ENCODE measurements around the gene SIL1. TPM values are rescaled to one million over a fixed set of nuclear protein-coding genes. Genes with fewer than 3 reads are reported as not detected.
A peak's percentile ranks its signal among the peaks of the same experiment; 100 is the strongest.

Gene SIL1
- total RNA-seq, 1 donor from 2014 or later: 39.3 TPM

DNA sequence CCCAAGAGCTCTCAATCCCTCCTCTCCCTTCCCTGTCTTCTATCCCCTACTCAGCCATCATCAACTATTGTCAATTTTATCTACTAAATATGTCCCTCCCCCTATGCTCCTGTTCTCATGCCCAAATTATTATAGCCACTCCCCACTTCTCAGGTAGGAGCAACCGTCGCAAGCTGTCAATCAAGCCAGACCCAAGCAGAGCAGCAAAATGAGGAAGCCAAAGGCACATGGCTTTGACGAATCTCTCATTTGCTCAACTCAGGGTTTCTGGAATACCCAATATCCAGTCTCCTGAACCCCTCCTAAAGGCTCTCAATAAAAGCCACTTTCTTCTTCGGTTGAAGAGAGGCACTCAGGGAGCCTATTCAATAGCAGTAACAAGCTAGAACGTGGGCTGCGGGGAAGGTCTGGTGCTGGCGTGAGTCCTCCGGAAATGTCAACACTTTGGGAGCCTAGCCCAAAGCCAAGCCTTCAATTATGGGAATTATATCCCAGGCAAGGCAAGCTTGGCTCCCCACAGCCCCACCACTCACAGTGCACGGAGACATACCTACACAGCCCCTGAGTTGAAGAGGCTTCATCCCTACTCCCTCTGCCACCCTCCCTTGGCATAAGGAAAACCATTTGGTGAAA is 47.7 kb downstream of the SIL1 start:
- Histone ChIP-seq H3K27me3 (ENCODE audit: low read depth) (no peaks in the 10 kb centered on the region), H3K9me3 (replicated peaks) (no peaks in the 10 kb centered on the region), H3K4me1 (peaks cover 53% of the 10 kb centered on the region), H3K36me3 (no peaks in the 10 kb centered on the region), H3K4me3 (no peak overlapping the region), H3K27ac (replicated peaks) (peak overlapping the region; percentile 68)
- no peak for DNase-seq
- intact Hi-C loops (cut with micrococcal nuclease): no loop called here
- TF ChIP-seq, protein P1, sequence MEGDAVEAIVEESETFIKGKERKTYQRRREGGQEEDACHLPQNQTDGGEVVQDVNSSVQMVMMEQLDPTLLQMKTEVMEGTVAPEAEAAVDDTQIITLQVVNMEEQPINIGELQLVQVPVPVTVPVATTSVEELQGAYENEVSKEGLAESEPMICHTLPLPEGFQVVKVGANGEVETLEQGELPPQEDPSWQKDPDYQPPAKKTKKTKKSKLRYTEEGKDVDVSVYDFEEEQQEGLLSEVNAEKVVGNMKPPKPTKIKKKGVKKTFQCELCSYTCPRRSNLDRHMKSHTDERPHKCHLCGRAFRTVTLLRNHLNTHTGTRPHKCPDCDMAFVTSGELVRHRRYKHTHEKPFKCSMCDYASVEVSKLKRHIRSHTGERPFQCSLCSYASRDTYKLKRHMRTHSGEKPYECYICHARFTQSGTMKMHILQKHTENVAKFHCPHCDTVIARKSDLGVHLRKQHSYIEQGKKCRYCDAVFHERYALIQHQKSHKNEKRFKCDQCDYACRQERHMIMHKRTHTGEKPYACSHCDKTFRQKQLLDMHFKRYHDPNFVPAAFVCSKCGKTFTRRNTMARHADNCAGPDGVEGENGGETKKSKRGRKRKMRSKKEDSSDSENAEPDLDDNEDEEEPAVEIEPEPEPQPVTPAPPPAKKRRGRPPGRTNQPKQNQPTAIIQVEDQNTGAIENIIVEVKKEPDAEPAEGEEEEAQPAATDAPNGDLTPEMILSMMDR (IDR thresholded peaks at IDR 0.05; ENCODE audit: borderline replicate concordance): no peak

DNA sequence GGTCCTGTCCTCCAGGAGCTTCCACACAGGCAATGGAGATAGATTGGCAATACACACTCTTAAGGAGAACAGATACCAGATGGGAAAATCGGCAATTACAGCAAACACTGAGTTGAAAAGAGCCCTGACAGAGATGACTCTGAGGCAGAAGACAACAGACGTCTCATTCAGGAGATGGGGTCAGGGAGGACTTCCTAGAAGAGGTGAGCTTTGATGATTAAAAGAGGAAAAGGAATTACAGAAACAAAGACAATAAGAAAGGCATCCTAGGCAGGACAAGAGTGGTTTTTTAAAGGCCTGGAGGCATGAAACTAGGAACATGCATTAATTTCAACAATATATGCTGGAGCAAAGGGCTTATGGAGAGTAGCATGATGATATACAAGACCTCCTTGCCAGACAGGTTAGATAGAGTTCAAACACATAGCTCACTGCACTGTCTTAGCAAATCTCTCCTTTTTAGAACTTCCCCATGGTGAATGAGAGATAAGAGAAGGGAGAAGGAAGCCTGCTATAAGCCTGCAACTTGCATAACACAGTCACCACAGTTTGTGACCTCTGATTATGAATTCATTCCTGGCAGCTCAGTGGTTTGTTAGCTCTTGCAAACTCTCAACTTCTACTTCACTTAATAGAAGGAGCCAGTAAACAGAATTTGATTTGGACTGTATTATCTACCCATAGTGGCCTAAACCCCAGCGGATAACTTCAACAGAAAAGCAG is 48.5 kb downstream of the SIL1 start:
- no peaks in the 10 kb centered on the region for H3K9me3 ChIP-seq (replicated peaks)
- no peaks in the 10 kb centered on the region for H3K27me3 ChIP-seq (ENCODE audit: low read depth)
- no peak for DNase-seq
- H3K36me3 ChIP-seq: no peaks in the 10 kb centered on the region
- intact Hi-C loops (cut with micrococcal nuclease): no loop called here
- H3K4me1 ChIP-seq: peaks cover 53% of the 10 kb centered on the region
- TF ChIP-seq, protein P1 (IDR thresholded peaks at IDR 0.05; ENCODE audit: borderline replicate concordance): no peak
- no peak overlapping the region for H3K4me3 ChIP-seq
- peak overlapping the region; percentile 68 for H3K27ac ChIP-seq (replicated peaks)

DNA sequence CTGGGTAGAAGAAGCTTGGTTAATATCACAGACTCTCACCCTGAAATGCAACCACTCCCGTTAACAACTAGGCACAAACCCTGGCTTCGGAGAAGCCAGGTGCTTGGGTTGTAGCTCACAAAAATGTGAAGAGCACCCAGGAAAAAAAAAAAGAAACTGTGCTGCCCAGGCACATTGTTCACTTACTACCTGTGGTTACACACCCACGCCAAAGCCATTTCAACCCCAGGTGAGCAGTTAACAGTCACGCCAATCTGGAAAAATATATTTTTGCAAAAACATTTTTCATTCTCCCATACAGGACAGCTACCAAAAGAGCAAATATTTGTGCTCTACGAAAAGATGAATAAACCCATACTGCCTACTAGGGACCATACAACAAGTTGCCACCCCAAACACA is 49.2 kb downstream of the SIL1 start:
- H3K4me1 ChIP-seq: peaks cover 53% of the 10 kb centered on the region
- intact Hi-C loops (cut with micrococcal nuclease): no loop called here
- no peaks in the 10 kb centered on the region for H3K9me3 ChIP-seq (replicated peaks)
- no peak for DNase-seq
- TF ChIP-seq, protein P1 (IDR thresholded peaks at IDR 0.05; ENCODE audit: borderline replicate concordance): no peak
- H3K27ac ChIP-seq (replicated peaks): peak overlapping the region; percentile 68
- H3K36me3 ChIP-seq: no peaks in the 10 kb centered on the region
- H3K27me3 ChIP-seq (ENCODE audit: low read depth): no peaks in the 10 kb centered on the region
- H3K4me3 ChIP-seq: no peak overlapping the region

DNA sequence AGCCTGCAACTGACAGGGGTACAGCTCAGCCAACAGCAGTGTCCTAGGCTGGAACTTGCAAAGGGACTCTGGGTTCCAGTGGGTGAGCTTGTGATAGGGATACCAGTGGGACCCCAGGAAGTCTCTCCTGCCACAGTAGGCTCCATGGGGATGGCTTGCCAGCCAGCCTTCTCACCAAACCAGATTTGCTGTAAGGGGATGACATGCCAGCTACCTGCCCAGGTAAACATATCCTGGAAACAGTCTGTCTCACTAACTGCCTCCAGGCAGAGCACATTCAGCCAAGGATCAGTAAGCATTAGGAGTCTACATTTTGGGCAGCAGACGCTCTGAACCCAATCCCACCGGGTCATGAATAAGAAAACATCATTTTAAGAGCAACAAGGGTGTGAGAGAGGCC is 49.9 kb downstream of the SIL1 start:
- Histone ChIP-seq H3K4me3 (no peak overlapping the region), H3K4me1 (peaks cover 53% of the 10 kb centered on the region), H3K36me3 (no peaks in the 10 kb centered on the region), H3K9me3 (replicated peaks) (no peaks in the 10 kb centered on the region), H3K27me3 (ENCODE audit: low read depth) (no peaks in the 10 kb centered on the region), H3K27ac (replicated peaks) (peak overlapping the region; percentile 61)
- intact Hi-C loops (cut with micrococcal nuclease): no loop called here
- TF ChIP-seq, protein P1 (IDR thresholded peaks at IDR 0.05; ENCODE audit: borderline replicate concordance): no peak
- no peak for DNase-seq

DNA sequence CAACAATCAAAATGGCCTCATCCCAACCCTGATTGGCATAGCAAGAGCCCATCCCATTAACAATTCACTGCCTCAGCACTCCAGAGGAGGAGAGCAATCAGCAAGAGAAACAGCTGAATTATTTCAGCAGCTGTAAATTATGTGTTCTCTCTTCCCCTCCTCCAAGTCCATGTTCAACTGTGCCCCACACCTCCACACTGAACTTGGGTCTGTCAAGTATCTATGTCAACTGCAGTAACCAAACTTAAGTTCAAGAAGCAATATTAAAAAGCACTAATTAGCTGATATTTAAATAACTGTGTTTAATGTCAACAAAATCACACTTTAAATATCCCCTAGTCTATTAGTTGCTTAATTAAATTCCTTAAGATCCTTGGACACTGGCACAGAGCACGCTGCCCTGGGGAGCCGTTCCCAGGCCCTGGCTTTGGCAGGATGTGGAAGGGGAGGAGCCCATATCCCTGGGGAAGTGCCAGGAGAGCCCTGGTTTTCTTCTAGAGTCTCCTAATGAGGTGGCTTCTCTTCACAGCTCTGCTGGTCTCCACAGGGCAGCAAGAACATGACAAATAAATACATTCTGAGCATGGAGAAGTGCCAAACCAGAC is 50.6 kb downstream of the SIL1 start:
- no peak overlapping the region for H3K4me3 ChIP-seq
- TF ChIP-seq, protein P1 (IDR thresholded peaks at IDR 0.05; ENCODE audit: borderline replicate concordance): no peak
- peak; percentile 59 for DNase-seq
- intact Hi-C loops (cut with micrococcal nuclease): no loop called here
- no peaks in the 10 kb centered on the region for H3K9me3 ChIP-seq (replicated peaks)
- H3K4me1 ChIP-seq: peaks cover 57% of the 10 kb centered on the region
- H3K27ac ChIP-seq (replicated peaks): peak overlapping the region; percentile 61
- no peaks in the 10 kb centered on the region for H3K36me3 ChIP-seq
- H3K27me3 ChIP-seq (ENCODE audit: low read depth): no peaks in the 10 kb centered on the region
